ENCODE measurements around the gene GALM.
A peak's percentile ranks its signal among the peaks of the same experiment; 100 is the strongest.
"Not testable (repeated sequence)": the region's sequence is repeated elsewhere in the genome, so short reads cannot be mapped to it uniquely, and the experiment has no call there.

Gene GALM
- 30.8 to 49.5 (median 32.4) reads per million in 4 donors for total RNA-seq

GRCh38 chr2:38665854-38666555 lies at the start of gene GALM:
GALM (plus strand) TSS chr2:38666114; CDS start chr2:38666162, 48 bp downstream.
- peak in 3 of 5 donors; percentile 18 to 90 (median 28) for DNase-seq

GRCh38 chr2:38617301-38617700 lies 48.6 kb upstream of the GALM start:
- no peak for DNase-seq

GRCh38 chr2:38619458-38620164 lies 46.3 kb upstream of the GALM start:
- DNase-seq = no peak

- no peak for DNase-seq
Measured at GRCh38 chr2:38620282-38620977, 45.5 kb upstream of the GALM start.

GRCh38 chr2:38621018-38621417 lies 44.9 kb upstream of the GALM start:
- no peak for DNase-seq

GRCh38 chr2:38622210-38622609 lies 43.7 kb upstream of the GALM start:
- DNase-seq = no peak

- DNase-seq = peak in 2 of 5 donors; percentile 38 to 76
Measured at GRCh38 chr2:38626326-38627035, 39.4 kb upstream of the GALM start.

- DNase-seq = no peak
Measured at GRCh38 chr2:38627391-38627790, 38.5 kb upstream of the GALM start.

GRCh38 chr2:38629684-38630083 lies 36.2 kb upstream of the GALM start:
- no peak for DNase-seq

- DNase-seq = no peak
Measured at GRCh38 chr2:38631976-38632375, 33.9 kb upstream of the GALM start.

- no peak for DNase-seq
Measured at GRCh38 chr2:38632980-38633379, 32.9 kb upstream of the GALM start.

- no peak for DNase-seq
Measured at GRCh38 chr2:38633895-38634294, 32.0 kb upstream of the GALM start.

- DNase-seq = no peak
Measured at GRCh38 chr2:38634684-38635083, 31.2 kb upstream of the GALM start.

- no peak for DNase-seq
Measured at GRCh38 chr2:38635139-38635538, 30.8 kb upstream of the GALM start.

GRCh38 chr2:38636069-38636468 lies 29.8 kb upstream of the GALM start:
- DNase-seq = no peak

GRCh38 chr2:38642373-38643017 lies 23.4 kb upstream of the GALM start:
- DNase-seq = not testable (repeated sequence)

- no peak for DNase-seq
Measured at GRCh38 chr2:38643021-38643671, 22.8 kb upstream of the GALM start.

- peak in 1 of 5 donors; percentile 89 for DNase-seq
Measured at GRCh38 chr2:38643683-38644511, 22.0 kb upstream of the GALM start.

GRCh38 chr2:38648107-38648761 lies 17.7 kb upstream of the GALM start:
- DNase-seq = peak in 1 of 5 donors; percentile 72

GRCh38 chr2:38649176-38649728 lies 16.7 kb upstream of the GALM start:
- DNase-seq = no peak
